Fibroblast of the aortic adventitia (primary cell): ENCODE data around the gene GREB1. TPM values are rescaled to one million over a fixed set of nuclear protein-coding genes. Genes with fewer than 3 reads are reported as not detected.

ENCODE experiments used
- DNase-seq: peaks from one replicate; pipeline ENCODE4 v3.0.0-alpha.2; 2010; ENCODE audit warnings: low read depth
- H3K4me3 ChIP-seq: 2 replicates; pipeline ENCODE4 v1.5.1; 2011; ENCODE audit warnings: low read depth, mild to moderate bottlenecking, control low read depth, low read length, moderate library complexity
- CTCF ChIP-seq: IDR thresholded peaks from 2 replicates; pipeline ENCODE4 v1.5.1; 2011; ENCODE audit warnings: mild to moderate bottlenecking, low read length, control low read depth, inconsistent platforms; ENCODE audit not compliant: insufficient read depth
- total RNA-seq: library from RNA; depleted of rRNA; stranded (reverse); fragments of >200 nt; gene quantifications from 2 replicates; pipeline ENCODE4 v1.2.3, GENCODE V29; 2012; ENCODE audit warnings: low replicate concordance

Gene GREB1
- total RNA-seq, 1 donor = under 0.01 TPM

- no peak for TF ChIP-seq CTCF
- DNase-seq = no peak
Measured at GRCh38 chr2:11492720-11493119, 41.1 kb upstream of the GREB1 start.

GRCh38 chr2:11493282-11493681, 40.6 kb upstream of the GREB1 start:
- DNase-seq = no peak
- TF ChIP-seq CTCF = no peak
- no peak overlapping the region for H3K4me3 ChIP-seq

More at GRCh38 chr2:11492720-11493119, 41.1 kb upstream of the GREB1 start:
- H3K4me3 ChIP-seq = no peak overlapping the region

GRCh38 chr2:11494310-11494709, 39.5 kb upstream of the GREB1 start:
- no peak for DNase-seq
- no peak for TF ChIP-seq CTCF
- H3K4me3 ChIP-seq = no peak overlapping the region

- no peak overlapping the region for H3K4me3 ChIP-seq
- DNase-seq = no peak
- no peak for TF ChIP-seq CTCF
Measured at GRCh38 chr2:11495844-11496681, 37.8 kb upstream of the GREB1 start.

- DNase-seq = no peak
- no peak for TF ChIP-seq CTCF
- no peak overlapping the region for H3K4me3 ChIP-seq
Measured at GRCh38 chr2:11498543-11499034, 35.3 kb upstream of the GREB1 start.

GRCh38 chr2:11499081-11499743, 34.6 kb upstream of the GREB1 start:
- no peak for DNase-seq
- H3K4me3 ChIP-seq = no peak overlapping the region
- no peak for TF ChIP-seq CTCF
